ENCODE measurements around the gene RNF150.

The RNF150 gene

GRCh38 chr4:141133146-141133998, at the start of gene RNF150:
Gene RNF150 (minus strand): TSS chr4:141133469.
- DNase-seq (ENCODE audit: low read depth), result peak; percentile 87
- TF ChIP-seq, protein P1, sequence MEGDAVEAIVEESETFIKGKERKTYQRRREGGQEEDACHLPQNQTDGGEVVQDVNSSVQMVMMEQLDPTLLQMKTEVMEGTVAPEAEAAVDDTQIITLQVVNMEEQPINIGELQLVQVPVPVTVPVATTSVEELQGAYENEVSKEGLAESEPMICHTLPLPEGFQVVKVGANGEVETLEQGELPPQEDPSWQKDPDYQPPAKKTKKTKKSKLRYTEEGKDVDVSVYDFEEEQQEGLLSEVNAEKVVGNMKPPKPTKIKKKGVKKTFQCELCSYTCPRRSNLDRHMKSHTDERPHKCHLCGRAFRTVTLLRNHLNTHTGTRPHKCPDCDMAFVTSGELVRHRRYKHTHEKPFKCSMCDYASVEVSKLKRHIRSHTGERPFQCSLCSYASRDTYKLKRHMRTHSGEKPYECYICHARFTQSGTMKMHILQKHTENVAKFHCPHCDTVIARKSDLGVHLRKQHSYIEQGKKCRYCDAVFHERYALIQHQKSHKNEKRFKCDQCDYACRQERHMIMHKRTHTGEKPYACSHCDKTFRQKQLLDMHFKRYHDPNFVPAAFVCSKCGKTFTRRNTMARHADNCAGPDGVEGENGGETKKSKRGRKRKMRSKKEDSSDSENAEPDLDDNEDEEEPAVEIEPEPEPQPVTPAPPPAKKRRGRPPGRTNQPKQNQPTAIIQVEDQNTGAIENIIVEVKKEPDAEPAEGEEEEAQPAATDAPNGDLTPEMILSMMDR (conservative IDR thresholded peaks at IDR 0.05; ENCODE audit: control insufficient read depth, insufficient read depth, low read depth, low read length), result peak; percentile 84
- peak within 1 kb of the TSS; percentile 51 for H3K4me3 ChIP-seq (ENCODE audit: control insufficient read depth, low read depth, low read length)

GRCh38 chr4:141180991-141181761, 47.9 kb upstream of the RNF150 start:
- H3K4me3 ChIP-seq (ENCODE audit: control insufficient read depth, low read depth, low read length), result no peak overlapping the region
- TF ChIP-seq, protein P1 (conservative IDR thresholded peaks at IDR 0.05; ENCODE audit: control insufficient read depth, insufficient read depth, low read depth, low read length), result no peak
- no peak for DNase-seq (ENCODE audit: low read depth)

DNA sequence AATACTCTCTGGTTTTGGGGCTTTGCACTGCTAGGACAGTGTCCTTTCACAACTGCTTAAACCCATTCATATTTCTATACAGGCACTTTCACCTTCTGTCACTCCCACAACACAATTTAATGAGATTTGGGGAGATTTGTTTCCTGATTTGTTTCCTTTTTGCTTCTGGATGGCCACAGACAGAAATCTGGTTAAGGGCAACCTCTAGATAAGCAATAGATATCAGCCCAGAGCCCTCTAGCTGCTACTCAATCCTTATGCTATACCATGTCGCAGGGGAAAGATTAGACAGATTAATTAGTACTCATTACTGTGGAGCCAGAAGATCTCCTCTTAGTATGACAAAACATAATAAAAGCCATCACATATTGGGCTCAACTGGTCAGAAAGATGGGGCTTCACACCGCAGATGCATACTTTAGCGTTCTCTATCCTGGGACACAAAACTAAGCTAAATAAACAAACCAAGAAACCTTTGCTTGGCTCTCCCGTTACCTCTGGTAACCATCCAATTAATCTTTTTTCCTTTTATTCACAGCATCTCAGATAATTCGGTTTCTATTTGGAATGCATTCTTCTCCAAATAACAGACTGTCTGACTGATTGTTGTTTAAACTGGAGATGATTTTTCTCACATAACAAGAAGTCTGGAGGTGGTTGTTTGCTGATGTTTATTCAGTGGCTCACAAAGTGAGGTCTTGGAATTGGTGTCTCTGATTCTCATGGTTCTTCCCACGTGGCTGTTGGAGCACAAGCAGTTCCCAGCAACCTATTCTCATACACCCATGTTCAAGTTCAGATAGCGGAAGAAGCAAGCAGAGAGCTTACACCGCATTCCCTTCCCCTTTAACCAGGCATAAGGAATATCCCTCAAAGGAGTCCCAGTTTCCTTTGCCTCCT, 46.5 kb upstream of the RNF150 start:
- no peak for DNase-seq (ENCODE audit: low read depth)
- TF ChIP-seq, protein P1 (conservative IDR thresholded peaks at IDR 0.05; ENCODE audit: control insufficient read depth, insufficient read depth, low read depth, low read length), result no peak
- H3K4me3 ChIP-seq (ENCODE audit: control insufficient read depth, low read depth, low read length), result no peak overlapping the region

DNA sequence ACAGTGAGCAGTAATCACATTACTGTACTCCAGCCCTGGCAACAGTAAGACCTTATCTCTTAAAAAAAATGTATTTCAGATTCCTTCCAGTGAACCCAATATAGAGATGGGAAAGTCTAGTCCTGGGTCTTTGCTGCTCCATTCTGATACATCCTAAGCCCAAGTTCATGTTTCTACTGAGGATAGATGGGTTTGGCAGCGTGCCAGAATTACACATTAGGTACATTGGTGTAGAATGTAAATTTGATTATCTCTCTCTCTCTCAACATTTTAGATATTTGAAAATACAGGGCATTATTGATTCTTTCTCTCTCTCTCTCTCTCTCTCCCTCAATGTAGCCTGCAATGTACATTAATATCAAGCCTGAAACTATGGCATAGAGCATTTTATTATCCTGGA, 43.9 kb upstream of the RNF150 start:
- no peak overlapping the region for H3K4me3 ChIP-seq (ENCODE audit: control insufficient read depth, low read depth, low read length)
- no peak for DNase-seq (ENCODE audit: low read depth)
- TF ChIP-seq, protein P1 (conservative IDR thresholded peaks at IDR 0.05; ENCODE audit: control insufficient read depth, insufficient read depth, low read depth, low read length), result no peak

DNA sequence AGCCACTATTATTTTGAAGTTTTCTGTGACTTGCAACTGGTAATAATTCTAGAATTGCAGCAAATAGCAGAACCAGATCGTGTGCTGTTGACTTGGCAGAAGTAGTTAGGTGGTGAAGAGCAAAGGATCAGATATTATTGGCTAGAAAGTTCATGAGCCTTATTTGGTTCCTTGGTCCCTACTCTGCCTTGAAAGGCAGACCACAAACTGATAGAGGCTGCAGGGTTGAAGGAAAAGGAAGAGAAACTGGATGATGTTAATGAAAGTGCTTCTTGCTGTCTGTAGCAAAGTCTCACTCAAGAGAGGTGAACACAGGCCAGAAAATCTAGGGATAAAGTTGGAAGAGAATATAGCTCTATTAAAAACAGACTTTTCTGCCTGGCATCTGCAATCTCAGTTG, 41.2 kb upstream of the RNF150 start:
- TF ChIP-seq, protein P1 (conservative IDR thresholded peaks at IDR 0.05; ENCODE audit: control insufficient read depth, insufficient read depth, low read depth, low read length), result no peak
- DNase-seq (ENCODE audit: low read depth), result no peak
- H3K4me3 ChIP-seq (ENCODE audit: control insufficient read depth, low read depth, low read length), result no peak overlapping the region

DNA sequence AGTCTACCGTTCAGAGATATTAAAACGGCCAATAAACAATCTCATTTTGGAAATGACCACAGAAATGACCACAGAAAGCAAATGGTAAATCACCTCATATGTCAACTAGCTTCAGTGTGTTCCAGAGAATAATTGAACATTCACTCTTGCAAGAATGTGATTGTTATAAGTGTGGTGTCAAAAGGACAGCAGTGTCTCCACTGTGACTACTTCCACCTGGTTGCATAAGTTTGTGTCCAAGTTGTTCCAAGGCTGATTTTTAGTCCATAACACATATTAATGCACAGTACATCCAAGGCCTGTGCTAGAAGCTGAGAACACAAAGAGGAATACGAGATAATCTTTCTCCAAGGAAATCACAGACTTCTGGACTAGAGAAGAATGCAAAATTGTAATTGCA, 37.4 kb upstream of the RNF150 start:
- TF ChIP-seq, protein P1 (conservative IDR thresholded peaks at IDR 0.05; ENCODE audit: control insufficient read depth, insufficient read depth, low read depth, low read length), result no peak
- H3K4me3 ChIP-seq (ENCODE audit: control insufficient read depth, low read depth, low read length), result no peak overlapping the region
- no peak for DNase-seq (ENCODE audit: low read depth)
